GM20431 (cell line): ENCODE data around the gene HOXB6.

Experiments
- in situ Hi-C: fragments of 300-500 bp; cut with MseI, MboI; formaldehyde crosslinking; loops from one replicate; pipeline ENCODE4 v1.15.0; 2020; ENCODE audit warnings: low sequenced_read_pairs; ENCODE audit not compliant: unreplicated experiment

The HOXB6 gene

DNA sequence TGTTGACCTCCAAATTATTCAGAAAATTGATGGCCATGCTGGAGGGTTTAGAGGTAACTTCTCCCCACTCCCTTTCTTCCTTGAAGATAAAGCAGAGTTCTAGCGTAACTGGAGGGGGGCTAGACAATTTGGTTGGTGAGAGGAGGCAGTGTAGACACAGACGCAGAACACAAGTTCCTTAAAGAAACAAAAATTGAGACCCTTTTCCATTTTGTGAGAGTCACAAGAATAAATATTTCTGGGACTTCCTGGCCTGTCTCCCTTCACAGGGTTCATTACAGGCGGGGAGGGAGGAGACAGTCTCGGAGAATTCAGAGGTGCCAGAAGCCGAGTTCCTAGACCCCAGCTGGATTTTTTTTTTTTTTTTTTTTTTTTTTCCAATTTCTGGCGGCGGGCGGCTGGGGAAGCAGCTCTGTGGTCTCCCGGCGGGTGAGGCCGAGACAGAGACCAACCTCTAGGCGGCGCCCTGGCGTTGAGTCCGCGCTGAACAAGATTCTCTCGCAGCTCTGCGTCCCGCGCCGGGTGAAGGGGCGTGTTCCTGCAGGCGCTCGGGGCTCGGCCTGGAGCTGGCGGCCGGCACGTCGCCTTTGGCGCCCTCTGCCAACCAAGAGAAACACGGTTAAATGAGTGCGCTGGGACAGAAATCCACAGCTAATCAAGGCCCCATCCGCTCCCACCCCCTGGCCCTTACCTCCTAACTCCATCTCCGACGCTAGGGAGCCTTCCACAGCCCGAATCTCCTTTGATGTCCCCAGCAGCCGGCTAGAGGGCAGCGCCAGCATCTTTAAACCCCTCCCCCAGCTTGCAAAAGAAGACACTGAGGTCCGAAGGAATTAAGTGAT lies 31.6 kb upstream of the HOXB6 start:
- in situ Hi-C loops: no loop called here

GRCh38 chr17:48634493-48635208 lies 29.9 kb upstream of the HOXB6 start:
- in situ Hi-C loops: no loop called here

DNA sequence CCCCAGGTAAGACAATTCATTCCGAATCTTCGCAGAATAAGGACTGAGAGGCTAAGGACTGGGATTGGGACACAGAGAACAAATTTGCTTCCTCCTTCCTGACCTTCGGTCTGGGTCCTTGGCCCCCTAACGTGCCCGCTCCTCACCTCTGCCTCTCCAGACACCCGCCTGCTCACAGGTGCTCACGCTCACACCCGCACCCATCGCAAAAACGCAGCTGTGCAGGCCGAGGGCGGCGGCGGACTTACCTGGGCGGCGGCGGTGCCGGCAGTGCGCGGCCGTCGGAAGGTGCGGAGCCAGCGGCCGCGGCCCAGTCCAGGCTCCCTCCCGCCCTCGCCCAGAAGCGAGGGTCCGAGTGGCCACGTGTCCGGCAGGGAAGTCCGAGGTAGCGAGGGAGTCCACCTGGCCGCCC lies 28.5 kb upstream of the HOXB6 start:
- in situ Hi-C loops: no loop called here

DNA sequence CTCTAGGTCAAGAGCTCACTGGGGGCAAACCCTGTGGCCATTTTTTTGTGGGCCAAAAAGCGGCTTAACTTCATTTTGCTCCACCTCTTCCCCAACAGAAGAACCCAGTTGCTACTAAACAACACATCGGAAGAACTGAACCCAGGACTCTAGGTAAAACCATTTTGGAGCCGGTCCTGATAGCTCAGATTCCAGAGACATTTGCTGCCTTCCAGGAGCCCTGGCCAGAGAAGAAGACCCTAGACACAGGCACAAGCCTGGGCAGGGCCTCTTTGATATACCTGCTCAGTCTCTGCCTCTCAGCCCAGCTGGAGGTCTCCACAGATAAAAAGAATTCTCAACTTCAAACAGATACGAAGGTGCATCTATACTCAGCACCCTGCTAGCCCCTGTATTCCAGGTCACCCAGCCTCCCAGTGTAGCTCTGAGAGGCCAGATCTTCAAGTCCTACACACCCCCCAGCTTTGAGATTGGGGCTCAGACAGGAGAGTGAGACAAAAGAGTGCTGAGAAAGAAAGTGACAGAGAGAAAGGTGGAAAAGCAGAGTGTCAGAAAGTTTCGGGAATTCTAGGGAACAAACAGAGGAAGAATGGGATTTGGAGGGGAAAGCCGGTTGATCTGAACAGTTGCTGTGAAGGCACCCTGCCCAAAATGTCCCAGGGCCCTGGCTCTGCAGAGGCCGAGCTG lies 27.9 kb upstream of the HOXB6 start:
- in situ Hi-C loops: no loop called here

DNA sequence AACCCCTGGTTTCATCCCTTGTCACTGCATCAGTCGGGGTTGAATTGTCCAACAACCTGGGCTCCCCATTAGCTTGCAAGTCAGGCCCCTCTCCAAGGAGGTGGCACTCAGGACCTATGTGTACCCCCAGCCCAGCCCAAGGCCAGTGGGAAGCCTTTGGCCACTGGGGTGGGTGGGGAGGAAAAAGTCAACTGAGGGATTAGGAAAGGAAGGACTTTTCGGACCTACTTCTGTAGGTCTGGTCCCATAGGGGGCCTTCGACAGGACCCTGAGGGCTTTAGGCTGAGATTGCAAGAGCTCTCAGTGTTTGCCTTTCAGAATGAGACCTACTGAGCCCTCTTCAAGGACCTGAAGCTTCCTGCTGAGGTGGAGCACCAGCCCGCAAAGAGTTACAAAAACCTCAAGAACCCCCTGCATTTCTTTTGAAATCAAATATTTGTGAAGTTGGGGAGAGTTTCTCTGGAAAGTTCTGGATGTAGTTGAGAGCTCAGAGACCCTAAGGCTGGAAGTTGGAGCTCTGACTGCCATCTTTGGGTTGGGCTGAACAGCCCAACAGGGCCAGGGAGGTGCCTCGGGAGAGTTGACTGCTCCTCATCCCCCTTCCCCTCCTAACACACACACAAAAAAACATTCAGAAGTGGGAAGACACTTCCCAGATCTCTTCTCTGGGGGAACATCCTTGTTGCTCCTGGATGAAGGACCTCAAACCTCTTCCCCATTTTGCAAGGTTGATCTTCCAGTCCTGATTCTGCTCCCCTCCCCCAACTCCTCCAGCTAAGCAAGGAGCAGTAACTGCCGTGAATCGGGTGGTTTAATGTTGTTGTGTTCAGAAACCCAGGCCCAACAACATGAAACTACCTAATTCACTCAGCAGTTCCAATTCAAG lies 27.1 kb upstream of the HOXB6 start:
- in situ Hi-C loops: no loop called here

DNA sequence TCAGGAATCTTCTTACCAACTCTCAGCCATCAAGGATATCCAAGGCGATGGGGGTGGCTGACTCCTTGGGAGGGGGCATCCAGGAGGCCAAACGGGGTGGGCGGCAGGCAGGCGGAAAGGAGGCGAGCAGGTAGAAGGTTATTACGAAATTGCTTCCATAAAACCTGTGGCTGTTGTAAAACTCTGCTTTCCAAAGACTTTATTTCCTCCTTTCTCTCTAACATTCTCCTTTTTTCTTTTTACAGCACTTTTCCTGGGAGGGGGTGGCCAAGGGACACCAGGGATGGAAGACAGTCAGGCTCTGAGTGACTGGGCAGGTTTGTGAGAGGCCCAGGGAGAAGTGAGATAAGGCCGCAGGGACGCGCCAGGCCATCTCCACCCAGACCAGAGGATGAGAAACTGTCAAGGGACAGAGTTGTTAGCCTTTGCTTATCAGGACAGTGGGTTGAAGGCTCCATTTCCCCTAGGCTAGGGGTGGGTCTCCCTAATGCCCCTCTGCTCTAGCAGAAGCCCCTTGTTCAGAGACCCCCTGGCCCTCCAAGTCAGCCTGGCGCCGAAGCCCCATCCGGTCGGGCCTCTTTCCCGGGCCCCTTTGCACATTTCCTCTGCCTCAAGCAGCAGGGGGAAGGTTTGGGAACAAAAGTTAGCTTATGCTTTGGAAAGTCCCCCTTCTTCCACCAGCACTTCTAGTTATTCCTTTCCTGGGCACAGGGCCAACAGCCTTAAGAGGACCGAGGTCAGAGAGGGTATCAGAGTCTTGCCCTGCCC lies 26.3 kb upstream of the HOXB6 start:
- in situ Hi-C loops: no loop called here

DNA sequence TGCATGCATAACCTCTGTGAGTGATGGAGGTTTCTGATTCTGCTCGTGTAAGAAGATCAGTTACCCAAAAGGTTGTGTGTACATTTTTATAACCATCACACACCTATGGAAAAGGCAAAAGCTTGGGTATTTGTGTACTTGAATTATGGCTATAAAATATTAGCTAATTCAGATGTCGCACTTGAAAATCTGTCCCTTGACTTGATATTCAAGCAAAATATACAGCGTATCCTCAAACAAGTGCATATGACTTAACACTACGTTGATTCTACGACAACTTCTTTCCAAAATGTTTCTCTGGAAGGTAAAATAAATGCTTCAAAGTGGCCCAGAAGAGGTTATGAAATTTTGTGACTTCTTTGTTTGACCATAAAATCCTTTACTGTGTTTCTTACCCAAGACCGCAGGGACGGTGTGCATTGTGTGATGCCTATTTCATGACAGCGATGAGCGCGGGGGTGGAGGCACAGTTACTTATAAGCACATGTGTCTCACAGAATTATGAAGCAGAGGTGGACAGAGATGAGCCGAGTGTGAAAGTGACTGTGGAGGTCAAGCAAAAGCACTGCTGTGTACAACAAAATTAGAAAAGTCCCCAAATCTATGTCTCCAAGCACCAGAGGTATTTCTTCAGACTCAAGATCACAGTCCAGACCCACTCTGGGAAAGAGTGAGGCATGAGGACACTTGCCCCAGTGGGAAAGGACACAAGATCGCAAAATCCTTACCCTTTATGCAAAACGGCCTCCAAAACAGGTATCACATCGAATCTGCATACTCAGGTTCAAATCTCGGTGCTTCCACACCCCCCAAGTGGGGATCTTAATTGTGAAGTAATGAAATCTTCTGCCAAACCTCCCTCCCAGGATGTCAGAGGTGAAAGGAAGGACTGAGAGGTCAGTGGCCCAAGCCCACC lies 25.5 kb upstream of the HOXB6 start:
- in situ Hi-C loops: no loop called here

- in situ Hi-C loops: no loop called here
Measured at GRCh38 chr17:48629411-48629759, 24.6 kb upstream of the HOXB6 start.

- in situ Hi-C loops: no loop called here
Measured at GRCh38 chr17:48628649-48629410, 24.0 kb upstream of the HOXB6 start.

- in situ Hi-C loops: no loop called here
Measured at GRCh38 chr17:48627623-48628521, 23.1 kb upstream of the HOXB6 start.

DNA sequence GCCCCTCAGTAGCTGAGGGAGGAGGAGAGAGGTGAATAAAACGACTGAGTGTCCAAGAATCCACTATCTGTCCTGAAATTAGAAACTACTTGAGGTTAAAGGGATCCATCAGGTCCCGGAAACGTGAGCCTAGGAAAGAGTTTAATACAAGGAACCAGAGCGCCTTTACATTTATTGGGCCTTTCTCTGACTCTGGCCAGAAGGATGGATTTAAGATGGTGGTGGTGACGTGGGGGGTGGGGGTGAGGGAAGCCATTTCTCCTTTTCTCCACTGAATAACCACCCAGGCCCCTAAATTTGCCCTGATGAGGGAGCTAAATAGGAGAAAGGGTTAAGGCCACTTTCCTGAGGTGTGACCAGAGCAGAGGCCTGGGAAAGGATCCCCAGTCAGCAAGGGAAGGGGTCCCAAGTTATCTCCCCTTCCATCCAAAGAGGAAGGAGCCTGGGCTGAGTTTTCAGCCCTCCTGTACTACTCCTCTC lies 22.4 kb upstream of the HOXB6 start:
- in situ Hi-C loops: no loop called here

GRCh38 chr17:48626245-48627117 lies 21.7 kb upstream of the HOXB6 start, which contains the start of gene HOXB9:
Gene HOXB9, minus strand, starts transcription at chr17:48626358. Its CDS starts 89 bp downstream, at chr17:48626269.
- in situ Hi-C loops: no loop called here

GRCh38 chr17:48625495-48626244 lies 20.9 kb upstream of the HOXB6 start:
- in situ Hi-C loops: no loop called here

GRCh38 chr17:48624544-48625494 lies 20.0 kb upstream of the HOXB6 start:
- in situ Hi-C loops: no loop called here
